MM.1S (cell line): ENCODE results near the gene ST6GALNAC1.

Experiments
- DNase-seq: peaks from one replicate; pipeline ENCODE4 v3.0.0-alpha.2; 2015
- H2AFZ ChIP-seq: fragments of 300-600 bp; sonication (generic); 2 replicates; pipeline ENCODE4 v1.6.0; 2016; ENCODE audit warnings: antibody characterized with exemption, low read length
- H3F3A ChIP-seq: fragments of 300-600 bp; sonication (generic); 2 replicates; pipeline ENCODE4 v1.6.1; 2016; ENCODE audit warnings: mild to moderate bottlenecking, antibody characterized with exemption, low read length, moderate library complexity, mixed read lengths; ENCODE audit not compliant: insufficient read depth
- H3K27ac ChIP-seq: fragments of 300-600 bp; sonication (generic); 2 replicates; pipeline ENCODE4 v1.5.1; 2016; ENCODE audit warnings: mild to moderate bottlenecking, low read length
- H3K27me3 ChIP-seq: fragments of 300-600 bp; sonication (generic); replicated peaks from 2 replicates; pipeline ENCODE4 v1.6.0; 2016; ENCODE audit warnings: low read length; ENCODE audit not compliant: insufficient read depth
- H3K36me3 ChIP-seq: fragments of 300-600 bp; sonication (generic); replicated peaks from 2 replicates; pipeline ENCODE4 v1.6.1; 2016; ENCODE audit warnings: mild to moderate bottlenecking, low read length, mixed read lengths; ENCODE audit not compliant: insufficient read depth
- H3K4me1 ChIP-seq: fragments of 300-600 bp; sonication (generic); 2 replicates; pipeline ENCODE4 v1.6.1; 2016; ENCODE audit warnings: low read length, mixed read lengths
- H3K4me2 ChIP-seq: fragments of 300-600 bp; sonication (generic); 2 replicates; pipeline ENCODE4 v1.6.0; 2016; ENCODE audit warnings: low read depth, low read length
- H3K4me3 ChIP-seq: fragments of 300-600 bp; sonication (generic); 2 replicates; pipeline ENCODE4 v1.5.1; 2016; ENCODE audit warnings: low read length, mixed read lengths
- H3K79me2 ChIP-seq: fragments of 300-600 bp; sonication (generic); 2 replicates; pipeline ENCODE4 v1.6.1; 2016; ENCODE audit warnings: mixed run types, low read length, mixed read lengths
- H3K9ac ChIP-seq: fragments of 300-600 bp; sonication (generic); 2 replicates; pipeline ENCODE4 v1.6.1; 2016; ENCODE audit warnings: low read length, mixed read lengths
- H3K9me2 ChIP-seq: fragments of 300-600 bp; sonication (generic); replicated peaks from 2 replicates; pipeline ENCODE4 v1.6.1; 2016; ENCODE audit warnings: mild to moderate bottlenecking, low read length, mixed read lengths; ENCODE audit not compliant: insufficient read depth
- H3K9me3 ChIP-seq: fragments of 300-600 bp; sonication (generic); replicated peaks from 2 replicates; pipeline ENCODE4 v1.6.1; 2016; ENCODE audit warnings: mild to moderate bottlenecking, low read length, mixed read lengths; ENCODE audit not compliant: insufficient read depth
- H4K20me1 ChIP-seq: fragments of 300-600 bp; sonication (generic); 2 replicates; pipeline ENCODE4 v1.6.1; 2016; ENCODE audit warnings: mild to moderate bottlenecking, low read length, moderate library complexity, mixed read lengths; ENCODE audit not compliant: insufficient read depth
- CTCF ChIP-seq: fragments of 300-600 bp; sonication (generic); IDR thresholded peaks from 2 replicates; pipeline ENCODE4 v1.5.1; 2016; ENCODE audit warnings: antibody characterized with exemption, low read length, mixed read lengths
- EZH2 ChIP-seq: fragments of 300-600 bp; sonication (generic); optimal IDR thresholded peaks from 2 replicates; pipeline ENCODE3; 2017; ENCODE audit warnings: low read depth, mild to moderate bottlenecking, antibody characterized with exemption, low read length, mixed read lengths
- EZH2phosphoT487 ChIP-seq: fragments of 300-600 bp; sonication (generic); IDR thresholded peaks from 2 replicates; pipeline ENCODE4 v1.6.1; 2018; ENCODE audit warnings: antibody characterized with exemption, low read length

Gene ST6GALNAC1

GRCh38 chr17:76683011-76683755, 39.6 kb upstream of the ST6GALNAC1 start:
- H4K20me1 ChIP-seq = no peaks in the 10 kb centered on the region
- no peak for DNase-seq
- no peak overlapping the region for H3K27ac ChIP-seq
- H3K79me2 ChIP-seq = no peaks in the 10 kb centered on the region
- TF ChIP-seq EZH2phosphoT487 = no peak
- no peak for TF ChIP-seq CTCF
- TF ChIP-seq EZH2 = no peak
- H3F3A ChIP-seq = no peaks in the 10 kb centered on the region
- H3K36me3 ChIP-seq = no peaks in the 10 kb centered on the region
- no peak overlapping the region for H3K9ac ChIP-seq
- no peaks in the 10 kb centered on the region for H3K4me1 ChIP-seq
- H3K27me3 ChIP-seq = peaks cover 27% of the 10 kb centered on the region
- H3K9me2 ChIP-seq = no peaks in the 10 kb centered on the region
- H2AFZ ChIP-seq = no peak overlapping the region
- H3K4me2 ChIP-seq = no peak overlapping the region
- H3K4me3 ChIP-seq = no peak overlapping the region
- H3K9me3 ChIP-seq = no peaks in the 10 kb centered on the region

GRCh38 chr17:76682296-76682695, 38.7 kb upstream of the ST6GALNAC1 start:
- Histone ChIP-seq H3K4me1 (no peaks in the 10 kb centered on the region), H3K4me3 (no peak overlapping the region), H3K27ac (no peak overlapping the region)

GRCh38 chr17:76681222-76682137, 37.9 kb upstream of the ST6GALNAC1 start:
- DNase-seq = peak; percentile 51

More at GRCh38 chr17:76682296-76682695, 38.7 kb upstream of the ST6GALNAC1 start:
- Histone ChIP-seq H2AFZ (no peak overlapping the region), H4K20me1 (no peaks in the 10 kb centered on the region), H3K9ac (no peak overlapping the region), H3K9me2 (no peaks in the 10 kb centered on the region), H3K79me2 (no peaks in the 10 kb centered on the region), H3F3A (no peaks in the 10 kb centered on the region), H3K36me3 (no peaks in the 10 kb centered on the region), H3K9me3 (no peaks in the 10 kb centered on the region), H3K27me3 (peaks cover 24% of the 10 kb centered on the region), H3K4me2 (no peak overlapping the region)
- no peak for DNase-seq
- TF ChIP-seq EZH2 (no peak), CTCF (no peak), EZH2phosphoT487 (no peak)

More at GRCh38 chr17:76681222-76682137, 37.9 kb upstream of the ST6GALNAC1 start:
- Histone ChIP-seq H3K27ac (no peak overlapping the region), H3K4me3 (no peak overlapping the region), H3K9ac (no peak overlapping the region), H3F3A (no peaks in the 10 kb centered on the region), H4K20me1 (no peaks in the 10 kb centered on the region), H3K4me2 (no peak overlapping the region), H3K79me2 (no peaks in the 10 kb centered on the region), H3K27me3 (peaks cover 16% of the 10 kb centered on the region), H3K4me1 (no peaks in the 10 kb centered on the region), H3K9me2 (no peaks in the 10 kb centered on the region), H2AFZ (no peak overlapping the region), H3K9me3 (no peaks in the 10 kb centered on the region), H3K36me3 (no peaks in the 10 kb centered on the region)
- TF ChIP-seq CTCF (peak; percentile 81), EZH2 (no peak), EZH2phosphoT487 (no peak)
